Measurements from ENCODE around the gene SHROOM3.

Gene SHROOM3

DNA sequence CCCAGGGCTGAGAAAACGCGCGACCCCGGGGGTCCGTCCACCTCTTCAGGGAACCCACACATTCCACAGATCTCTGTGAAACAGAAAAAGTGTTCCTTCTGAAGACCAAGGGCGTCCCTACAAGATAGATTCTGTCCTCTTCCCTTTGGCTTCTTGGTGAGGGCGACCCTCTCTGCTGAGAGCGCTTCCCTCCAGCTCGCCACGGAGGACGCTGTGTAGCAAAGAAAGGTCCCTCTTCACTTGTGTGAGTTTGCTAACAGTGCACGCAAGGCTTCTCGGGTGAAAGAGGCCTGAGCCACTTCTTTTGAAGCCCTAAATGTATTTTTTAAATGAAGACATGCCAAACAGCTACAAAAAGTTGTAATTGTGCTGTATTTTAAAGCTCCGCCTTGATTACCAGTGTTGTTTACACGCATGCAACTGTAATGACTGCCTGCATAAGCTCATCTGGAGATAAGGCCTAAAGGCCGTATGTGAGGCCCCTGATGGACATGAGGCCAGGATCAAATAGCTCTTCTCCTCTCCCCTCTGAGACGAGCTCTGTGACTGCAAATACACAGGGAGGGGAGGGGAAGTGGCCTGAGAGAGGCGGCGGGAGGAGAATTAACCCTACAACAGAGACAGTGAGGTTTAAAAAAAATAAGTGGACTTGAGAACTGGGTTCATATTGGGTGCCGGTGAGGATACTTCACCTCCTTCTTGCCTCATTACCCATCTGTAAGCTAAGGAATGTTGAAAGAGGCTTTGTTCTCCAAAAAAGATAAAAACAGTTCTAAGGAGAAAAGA is 367.4 kb downstream of the SHROOM3 start:
- DNase-seq (ENCODE audit: low read depth in 4 of 4, low spot score in 1 of 4) = no peak

DNA sequence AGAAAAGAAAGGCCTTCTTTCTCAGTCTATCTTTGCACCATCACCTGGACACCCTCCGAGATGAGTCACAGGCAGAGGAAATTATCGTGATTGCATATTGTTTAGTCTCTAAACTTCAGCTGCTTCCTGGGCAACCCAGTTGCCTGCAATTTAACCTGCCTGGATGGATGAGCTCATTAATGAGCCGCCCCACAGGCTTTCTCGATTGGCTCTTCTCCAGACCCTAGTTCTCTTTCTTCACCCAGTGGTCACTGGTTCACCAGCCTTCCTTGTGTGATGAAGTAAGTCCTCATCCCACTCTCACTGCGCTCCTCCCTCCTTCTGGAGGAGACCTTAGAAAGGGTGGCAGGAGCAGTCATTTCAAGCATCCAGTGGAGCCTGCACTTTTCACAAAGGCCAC is 368.5 kb downstream of the SHROOM3 start:
- no peak for DNase-seq (ENCODE audit: low read depth in 4 of 4, low spot score in 1 of 4)

DNA sequence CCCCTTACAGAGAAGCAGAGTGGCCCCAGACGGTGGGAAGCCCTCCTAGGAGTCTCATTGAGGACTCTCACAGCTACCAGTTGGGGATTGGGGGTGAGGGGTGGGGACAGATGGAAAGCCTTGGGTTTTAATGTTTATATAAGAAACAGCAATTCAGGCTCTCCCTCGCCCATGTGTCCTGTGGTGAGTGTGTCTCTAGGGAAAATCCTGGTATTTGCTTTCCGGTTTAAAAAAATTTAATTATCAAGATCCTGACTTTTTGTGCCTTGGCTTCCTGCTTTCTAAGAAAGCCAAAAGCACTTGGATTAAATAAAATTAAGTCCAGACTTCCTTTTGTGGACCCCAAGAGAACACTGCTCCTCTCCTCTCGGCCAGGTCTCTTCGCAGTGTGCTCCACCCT is 369.1 kb downstream of the SHROOM3 start:
- DNase-seq (ENCODE audit: low read depth in 4 of 4, low spot score in 1 of 4) = no peak

DNA sequence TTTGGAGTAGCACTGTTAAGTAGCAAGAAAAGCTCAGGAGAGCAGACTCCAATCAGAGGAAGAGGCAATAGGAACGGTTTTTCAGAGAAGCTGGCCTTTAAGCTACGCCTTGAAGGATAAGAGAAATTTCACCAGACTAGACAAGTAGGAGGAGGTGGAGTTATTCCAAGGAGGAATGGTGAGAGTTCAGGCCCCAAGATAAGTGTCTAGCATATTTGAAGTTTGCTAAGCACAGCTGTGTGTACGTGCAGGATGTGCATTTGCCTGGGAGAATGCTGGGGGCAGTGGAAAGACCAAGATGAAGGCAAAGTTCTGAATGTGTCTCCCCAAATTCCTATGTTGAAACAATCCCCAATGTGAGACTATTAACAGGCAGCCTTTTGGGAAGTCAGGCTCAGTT is 371.3 kb downstream of the SHROOM3 start:
- no peak for DNase-seq (ENCODE audit: low read depth in 4 of 4, low spot score in 1 of 4)

DNA sequence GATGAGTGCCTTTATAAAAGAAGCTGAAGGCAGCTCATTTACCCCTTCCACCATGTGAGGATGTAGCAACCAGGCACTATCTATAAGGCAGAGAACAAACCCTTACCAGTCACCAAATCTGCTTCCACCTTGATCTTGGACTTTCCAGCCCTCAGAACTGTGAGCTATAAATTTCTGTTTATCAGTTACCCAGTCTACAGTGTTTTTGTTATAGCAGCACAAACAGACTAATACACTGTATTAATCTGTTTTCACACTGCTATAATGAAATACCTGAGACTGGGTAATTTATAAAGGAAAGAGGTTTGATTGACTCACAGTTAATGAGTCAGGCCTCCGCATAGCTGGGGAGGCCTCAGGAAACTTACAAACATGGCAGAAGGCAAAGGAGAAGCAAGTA is 371.7 kb downstream of the SHROOM3 start:
- DNase-seq (ENCODE audit: low read depth in 4 of 4, low spot score in 1 of 4) = no peak

DNA sequence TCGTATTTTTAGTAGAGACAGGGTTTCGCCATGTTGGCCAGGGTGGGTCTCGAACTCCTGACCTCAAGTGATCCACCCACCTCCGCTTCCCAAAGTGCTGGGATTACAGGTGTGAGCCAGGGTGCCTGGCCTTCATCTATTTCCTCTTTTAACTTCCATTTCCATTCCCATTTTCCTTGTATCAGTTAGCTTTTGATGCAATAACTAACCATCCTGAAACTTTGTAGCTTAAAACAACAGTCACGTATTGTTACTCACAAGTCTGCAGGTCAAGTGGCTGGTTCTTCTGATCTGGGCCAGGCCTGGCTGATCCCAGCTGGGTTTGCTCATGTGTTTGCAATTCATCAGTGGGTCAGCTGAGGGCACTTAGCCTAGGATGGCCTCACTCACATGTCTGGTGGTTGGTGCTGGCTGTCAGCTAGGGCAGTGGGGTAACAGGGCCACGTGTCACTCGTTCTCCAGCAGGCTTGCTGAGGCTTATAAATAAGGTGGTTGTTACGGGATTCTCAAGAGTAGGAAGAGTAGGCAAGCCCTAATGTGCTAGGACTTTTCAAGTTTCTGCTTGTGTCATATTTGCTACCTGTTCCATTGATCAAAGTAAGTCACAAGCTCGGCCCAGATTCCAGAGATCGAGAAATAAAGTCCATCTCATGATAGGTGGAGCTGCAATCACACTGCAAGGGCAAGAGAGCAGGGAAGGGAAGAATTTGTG is 374.7 kb downstream of the SHROOM3 start:
- DNase-seq (ENCODE audit: low read depth in 4 of 4, low spot score in 1 of 4) = no peak

DNA sequence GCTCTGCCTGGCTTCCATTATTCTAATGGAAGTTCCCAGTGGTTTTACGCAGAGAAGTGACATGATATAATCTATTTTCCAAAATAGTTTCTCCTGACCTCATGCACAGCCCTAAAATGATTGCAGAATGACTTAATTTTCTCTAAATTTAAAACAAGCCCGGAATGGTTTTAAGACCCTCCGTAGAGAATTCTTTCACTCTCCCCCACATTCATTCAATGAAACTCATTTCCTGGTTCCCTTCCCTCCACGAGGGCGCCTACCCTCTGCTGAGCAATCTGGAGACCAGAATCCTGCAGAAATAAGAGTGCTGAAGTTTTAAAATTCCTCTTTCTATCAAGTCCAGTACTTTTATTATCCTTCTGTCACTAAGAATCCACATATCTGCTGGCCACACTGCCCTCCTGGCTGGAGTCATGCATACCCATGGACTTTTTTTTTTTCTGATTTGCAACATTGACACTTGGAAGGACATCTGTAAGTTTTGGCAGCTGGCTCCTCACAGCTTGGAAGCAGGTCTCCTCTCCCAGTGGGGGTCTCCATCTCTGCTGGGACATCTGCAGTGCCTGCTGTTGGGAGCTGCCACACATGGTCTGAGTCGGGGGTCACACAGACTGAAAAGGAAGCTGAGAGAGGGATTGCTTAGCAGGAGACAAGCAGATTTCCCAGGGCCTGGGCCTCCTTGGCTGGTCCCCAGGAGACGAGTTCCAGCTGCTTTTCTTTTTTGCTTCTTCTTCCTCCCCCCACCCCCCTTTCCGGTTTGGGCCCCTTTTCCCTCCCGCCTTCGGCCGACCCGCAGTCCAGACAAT is 376.8 kb downstream of the SHROOM3 start:
- no peak for DNase-seq (ENCODE audit: low read depth in 4 of 4, low spot score in 1 of 4)

DNA sequence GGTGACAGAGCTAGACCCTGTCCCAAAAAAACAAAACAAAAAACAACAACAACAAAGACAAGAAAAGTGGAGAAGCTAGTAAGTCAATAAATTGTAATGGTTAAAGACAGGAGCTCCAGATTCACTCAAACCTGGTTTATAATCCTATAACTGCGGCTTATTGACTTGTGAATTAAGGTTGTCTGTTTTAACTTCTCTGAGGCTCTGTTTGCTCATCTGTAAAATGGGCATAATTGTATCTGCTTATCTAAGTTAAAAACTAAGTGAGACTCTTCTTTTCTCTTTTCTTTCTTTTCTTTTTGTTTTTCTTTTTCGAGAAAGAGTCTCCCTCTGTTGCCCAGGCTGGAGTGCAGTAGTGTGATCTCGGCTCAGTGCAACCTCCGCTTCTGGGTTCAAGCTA is 378.0 kb downstream of the SHROOM3 start:
- no peak for DNase-seq (ENCODE audit: low read depth in 4 of 4, low spot score in 1 of 4)

DNA sequence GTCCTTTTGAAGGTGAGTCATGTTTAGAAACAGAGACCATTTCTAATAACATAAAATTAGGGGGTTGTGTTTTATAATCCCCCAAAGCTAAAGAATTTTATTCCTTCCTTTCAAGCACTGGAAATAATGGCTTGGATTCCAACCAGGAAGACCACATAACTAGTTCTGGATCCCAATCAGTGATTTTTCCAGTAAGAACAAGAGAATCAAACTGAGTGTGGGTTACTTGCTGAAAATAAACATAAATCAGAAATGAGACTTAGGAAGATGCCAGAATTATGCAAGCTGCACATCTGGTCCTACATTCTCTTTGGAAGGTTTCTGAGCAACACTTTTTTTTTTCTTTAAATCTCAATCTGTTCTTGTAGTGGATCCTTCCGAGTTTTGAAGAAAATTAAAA is 386.6 kb downstream of the SHROOM3 start:
- no peak for DNase-seq (ENCODE audit: low read depth in 4 of 4, low spot score in 1 of 4)

DNA sequence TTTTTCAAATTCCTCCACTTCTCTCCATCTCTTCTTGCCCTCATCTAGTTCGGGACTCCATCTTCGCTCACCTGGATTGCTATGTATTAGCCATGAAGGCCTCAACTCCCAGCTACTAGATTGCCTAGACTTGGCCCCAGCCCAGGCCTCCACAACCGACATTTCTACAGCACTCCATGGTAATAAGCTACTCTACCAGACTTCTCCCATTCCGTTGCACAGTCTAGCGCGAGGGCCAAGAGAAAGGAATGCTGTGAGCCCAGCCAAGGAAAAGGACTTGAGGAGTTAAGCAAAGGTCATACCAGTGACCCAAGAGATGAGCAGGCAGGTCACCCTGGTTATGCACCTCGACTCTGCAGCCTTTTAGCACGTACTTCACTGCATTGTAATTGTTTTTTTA is 387.3 kb downstream of the SHROOM3 start:
- DNase-seq (ENCODE audit: low read depth in 4 of 4, low spot score in 1 of 4) = no peak

DNA sequence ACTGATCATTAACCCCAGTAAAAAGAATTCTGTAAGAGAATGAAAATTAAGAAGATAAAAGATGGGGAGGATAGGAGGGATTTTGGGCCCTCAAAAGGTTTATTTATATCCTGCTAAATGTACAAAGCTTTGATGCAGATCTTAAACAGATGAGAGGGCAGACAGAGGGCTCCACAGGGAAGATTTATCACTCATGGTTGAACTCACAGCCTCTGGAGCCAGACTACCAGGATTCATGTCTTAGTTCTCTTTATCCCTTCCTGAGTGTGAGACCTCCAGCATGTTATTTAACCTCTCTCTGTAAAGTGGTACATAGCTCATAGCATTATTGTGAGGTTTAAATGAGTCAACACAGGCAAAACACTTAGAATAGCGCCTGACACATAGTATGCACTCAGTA is 388.5 kb downstream of the SHROOM3 start:
- no peak for DNase-seq (ENCODE audit: low read depth in 4 of 4, low spot score in 1 of 4)

DNA sequence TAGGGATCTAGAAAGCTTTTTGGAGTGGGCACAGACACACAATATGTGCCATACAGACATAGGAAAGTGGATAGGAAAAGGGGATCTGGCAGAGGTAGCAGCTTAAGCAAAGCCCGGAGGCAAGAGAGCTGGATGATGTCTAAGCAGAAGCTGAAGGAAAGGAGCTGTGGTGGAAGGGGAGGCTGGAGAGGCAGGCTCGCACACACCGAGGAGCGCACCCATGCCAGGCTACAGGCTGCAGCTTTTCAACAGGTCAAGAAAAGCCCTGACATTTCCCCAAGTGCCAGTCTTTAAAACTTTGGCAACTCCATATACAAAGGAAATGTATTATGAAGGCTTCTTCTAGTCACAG is 395.6 kb downstream of the SHROOM3 start:
- no peak for DNase-seq (ENCODE audit: low read depth in 4 of 4, low spot score in 1 of 4)

DNA sequence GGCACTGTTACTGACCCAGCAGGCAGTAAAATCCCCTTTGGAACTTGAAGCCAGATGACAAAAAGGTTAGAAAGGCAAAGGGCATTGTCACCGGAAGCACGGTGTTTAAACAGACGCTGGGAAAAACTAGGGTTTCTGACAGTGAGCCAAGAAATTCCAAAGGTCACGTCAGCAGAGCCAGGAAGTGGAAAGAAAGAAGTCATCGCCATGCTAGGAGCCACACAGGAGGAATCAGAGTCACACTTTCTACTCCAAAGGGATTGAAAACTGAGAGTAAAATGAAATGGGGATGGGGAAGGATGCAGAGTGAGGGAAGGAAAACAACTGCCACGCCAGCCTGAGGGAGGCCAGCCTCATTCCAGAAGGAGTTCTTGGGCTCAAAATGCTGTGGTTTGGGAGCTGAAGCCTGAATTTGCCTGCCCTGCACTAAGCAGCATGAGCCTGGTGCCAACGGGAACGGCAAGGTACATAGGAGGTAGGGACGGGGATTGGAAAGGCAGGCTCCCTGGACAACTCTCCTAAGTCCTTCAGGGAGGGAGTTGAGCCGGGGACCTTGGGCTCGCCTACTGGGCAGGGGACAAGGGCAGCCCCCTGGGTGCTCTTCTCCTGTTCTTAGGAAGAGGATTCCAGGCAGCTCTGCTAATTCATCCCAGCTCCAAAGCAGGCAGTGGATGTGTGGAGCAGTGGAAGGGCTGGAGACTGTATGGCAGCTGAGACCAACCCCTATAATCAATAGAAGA is 396.1 kb downstream of the SHROOM3 start:
- no peak for DNase-seq (ENCODE audit: low read depth in 4 of 4, low spot score in 1 of 4)

DNA sequence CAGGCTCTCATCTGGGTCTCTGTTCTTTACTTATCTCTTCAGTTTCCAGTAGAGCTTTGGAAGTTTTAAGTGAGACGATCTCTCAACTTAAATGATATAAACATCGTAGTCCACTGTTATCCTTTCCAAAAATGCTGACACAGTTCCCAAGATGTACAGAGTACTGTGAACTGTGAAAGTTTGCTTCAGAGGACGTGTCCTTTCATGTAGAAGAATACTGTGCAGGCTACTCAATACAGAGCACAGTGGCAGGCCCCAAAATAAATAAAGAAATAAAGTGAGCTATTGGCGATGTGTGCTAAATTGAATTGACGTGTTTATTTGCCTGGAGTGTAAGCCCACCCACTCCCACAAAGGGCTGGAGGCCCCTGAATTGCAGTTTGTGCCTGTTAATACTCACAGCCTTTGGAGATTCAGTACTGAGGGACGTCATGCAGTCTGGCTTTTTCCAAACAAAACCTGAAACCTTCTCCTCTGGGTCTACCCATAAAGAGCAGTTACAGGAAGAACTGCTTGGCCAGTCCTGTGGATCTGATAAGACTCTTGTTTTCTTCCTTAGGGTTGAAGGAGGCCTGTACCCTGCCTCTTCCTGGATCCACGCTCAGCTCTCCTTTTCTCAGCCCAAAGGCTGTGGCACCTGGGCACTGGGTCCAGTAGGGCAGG is 396.8 kb downstream of the SHROOM3 start:
- no peak for DNase-seq (ENCODE audit: low read depth in 4 of 4, low spot score in 1 of 4)
